Measurements from ENCODE around the gene MZT2B. TPM values are rescaled to one million over a fixed set of nuclear protein-coding genes. Genes with fewer than 3 reads are reported as not detected.

The MZT2B gene
- total and polyA plus RNA-seq, 2 of the 8 experiments (the other 6 are each of a cell fraction or from before 2014, with no cell fraction given) = 90.3 to 151 TPM

DNA sequence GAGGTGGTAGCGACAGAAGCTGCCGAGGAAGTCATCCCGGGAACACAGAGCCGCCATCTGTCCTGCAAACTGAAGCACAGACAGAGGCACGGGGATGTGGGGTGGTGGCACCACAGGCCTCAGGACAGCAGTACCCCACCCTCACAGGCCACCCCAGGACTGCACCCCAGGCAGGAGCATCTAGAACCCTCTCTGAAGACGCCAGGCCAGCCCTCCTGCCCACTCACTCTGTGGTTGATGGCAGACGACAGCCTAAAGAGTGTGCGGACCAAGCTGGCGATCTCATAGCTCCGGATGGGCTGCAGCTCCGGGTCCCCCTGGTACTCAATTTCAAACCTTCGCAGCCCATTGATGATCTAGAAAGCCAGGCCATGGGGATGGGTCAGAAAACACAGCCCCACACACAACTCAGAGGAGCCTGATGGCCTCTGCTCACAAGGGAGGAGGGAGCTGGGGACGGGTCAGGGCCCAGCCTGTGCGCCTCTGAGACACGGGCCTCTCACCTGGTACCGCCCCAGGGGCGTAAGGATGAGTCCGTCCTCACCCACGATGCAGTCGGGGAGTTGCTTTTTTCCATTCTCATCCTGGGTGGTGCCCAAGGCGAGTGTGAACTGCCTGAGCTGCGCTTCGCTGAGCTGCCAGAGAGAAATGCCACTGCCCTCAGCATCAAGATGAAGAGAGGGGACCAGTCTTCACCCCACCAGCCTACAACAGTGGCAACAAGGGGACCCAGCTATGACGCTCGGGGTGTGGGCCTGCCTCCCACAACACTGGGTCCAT lies 29.1 kb upstream of the MZT2B start:
- no peaks in the 10 kb centered on the region for H4K20me1 ChIP-seq (replicated peaks in 1 of 2; ENCODE audit: control insufficient read depth in 1 of 2, insufficient read depth in 2 of 2, low read length in 2 of 2)
- no peaks in the 10 kb centered on the region for H3K9me3 ChIP-seq (ENCODE audit: insufficient read depth in 2 of 2, low read depth in 1 of 2, low read length in 1 of 2)
- H3K4ac ChIP-seq (replicated peaks; ENCODE audit: insufficient read length, low read depth, low read length) = no peak overlapping the region
- no peak overlapping the region for H2BK120ac ChIP-seq (replicated peaks; ENCODE audit: low read depth, low read length)
- FAIRE-seq = no peak
- peaks cover 3 to 32% (median 14%) of the 10 kb centered on the region in 4 experiments; a peak in 5 of 8 replicates for H3K36me3 ChIP-seq (ENCODE audit: control insufficient read depth in 2 of 4, insufficient read depth in 4 of 4, low read length in 3 of 4)
- no peaks in the 10 kb centered on the region for H3K27me3 ChIP-seq (replicated peaks in 1 of 4; ENCODE audit: control insufficient read depth in 3 of 4, extremely low read depth in 1 of 4, insufficient read depth in 3 of 4, low read length in 3 of 4)
- H3K4me2 ChIP-seq (ENCODE audit: insufficient read depth in 1 of 2, low read depth in 2 of 2, low read length in 2 of 2) = no peak overlapping the region
- H3K4me1 ChIP-seq (replicated peaks in 1 of 4; ENCODE audit: control insufficient read depth in 3 of 4, insufficient read depth in 4 of 4, low read length in 3 of 4) = no peaks in the 10 kb centered on the region
- no peak overlapping the region for H4K5ac ChIP-seq (ENCODE audit: insufficient read length, low read depth, low read length)
- H3K18ac ChIP-seq (ENCODE audit: extremely low read depth, low read length) = no peak overlapping the region
- CTCF ChIA-PET (ENCODE audit: partially characterized antibody) = interaction anchor here (0.6 kb wide), 1 partner anchor 547 kb away, joined by 3 read pairs; no protein-coding TSS in a partner anchor
- no peaks in the 10 kb centered on the region for H3K79me1 ChIP-seq (ENCODE audit: low read depth, low read length)
- H3K79me2 ChIP-seq (ENCODE audit: control insufficient read depth in 1 of 2, insufficient read depth in 2 of 2, low read length in 2 of 2) = no peaks in the 10 kb centered on the region
- no peaks in the 10 kb centered on the region for H3K23me2 ChIP-seq (ENCODE audit: low read depth, low read length)
- H2BK5ac ChIP-seq (ENCODE audit: low read depth, low read length) = no peak overlapping the region
- no peak overlapping the region for H3K14ac ChIP-seq (ENCODE audit: insufficient read length)
- no peak for DNase-seq (ENCODE audit: low read depth in 1 of 2, low spot score in 2 of 2)
- no peak overlapping the region for H4K8ac ChIP-seq (ENCODE audit: extremely low read depth, insufficient read depth, low read length)
- H2AK5ac ChIP-seq (ENCODE audit: low read depth, low read length) = no peak overlapping the region
- H3K9ac ChIP-seq (replicated peaks in 1 of 4; ENCODE audit: extremely low read depth in 1 of 4, low read depth in 3 of 4, low read length in 3 of 4) = no peak overlapping the region
- H2BK15ac ChIP-seq (ENCODE audit: low read length) = no peak overlapping the region
- H4K91ac ChIP-seq (replicated peaks; ENCODE audit: insufficient read length, low read length) = no peak overlapping the region
- H3K4me3 ChIP-seq (ENCODE audit: extremely low read depth in 1 of 4, insufficient read depth in 2 of 4, low read depth in 3 of 4, low read length in 4 of 4) = no peak overlapping the region
- no peak overlapping the region for H3K27ac ChIP-seq (ENCODE audit: low read depth, low read length)
- WGBS, 2 experiments (ENCODE audit: extremely low coverage in 1 of 2, insufficient coverage in 1 of 2, insufficient read length in 1 of 2, insufficient replicate concordance in 2 of 2, low coverage in 1 of 2, low lambda C conversion rate in 2 of 2, missing lambda C conversion rate in 1 of 2) = 93% methylated on average over 16 of the region's 25 CpGs; no CpG with 5 or more reads in 1 of the 2 experiments
- POLR2A ChIA-PET (ENCODE audit: partially characterized antibody) = no interaction called here
- TF ChIP-seq CTBP2 (IDR thresholded peaks at IDR 0.05; ENCODE audit: borderline replicate concordance, insufficient read depth, insufficient read length, low read length) (no peak), FOSL1 (IDR thresholded peaks at IDR 0.05; ENCODE audit: insufficient read depth, low read depth, low read length) (no peak), RXRA (IDR thresholded peaks at IDR 0.05; ENCODE audit: insufficient read depth, low read depth, low read length) (no peak)
- TF ChIP-seq, protein P1, sequence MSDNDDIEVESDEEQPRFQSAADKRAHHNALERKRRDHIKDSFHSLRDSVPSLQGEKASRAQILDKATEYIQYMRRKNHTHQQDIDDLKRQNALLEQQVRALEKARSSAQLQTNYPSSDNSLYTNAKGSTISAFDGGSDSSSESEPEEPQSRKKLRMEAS (IDR thresholded peaks at IDR 0.05) = no peak
- no peak overlapping the region for H2AFZ ChIP-seq (ENCODE audit: low read length)
- H2BK20ac ChIP-seq (ENCODE audit: low read length) = no peak overlapping the region
- no peak overlapping the region for H3K56ac ChIP-seq (replicated peaks; ENCODE audit: insufficient read length, low read depth, low read length)
- no peak overlapping the region for H3K23ac ChIP-seq (ENCODE audit: insufficient read length)
- no peak overlapping the region for H2BK12ac ChIP-seq (ENCODE audit: low read depth, low read length)

Measured in H1 (cell line).